Measurements from ENCODE around the gene PEAR1. TPM values are rescaled to one million over a fixed set of nuclear protein-coding genes. Genes with fewer than 3 reads are reported as not detected.

Gene PEAR1
- total RNA-seq, 1 experiment from 2014 or later = 11.9 TPM

- H3K9me2 ChIP-seq (replicated peaks; ENCODE audit: low read length) = no peaks in the 10 kb centered on the region
- no peak overlapping the region for H3K9ac ChIP-seq (ENCODE audit: low read length)
- TF ChIP-seq EZH2 (IDR thresholded peaks at IDR 0.05; ENCODE audit: low read length, unreplicated experiment) (no peak), CTCF (conservative IDR thresholded peaks at IDR 0.05; ENCODE audit: low read depth, low read length) (peak; percentile 91)
- H4K20me1 ChIP-seq (ENCODE audit: low read length) = no peaks in the 10 kb centered on the region
- H3K27ac ChIP-seq (ENCODE audit: low read length) = no peak overlapping the region
- no TSS peak for BruUV-seq (replicated peaks)
- DNase-seq = peak; percentile 95
- H3K4me2 ChIP-seq (ENCODE audit: low read length) = peak overlapping the region; percentile 75
- CTCF ChIA-PET = interaction anchor here (0.6 to 3.5 kb wide), 5 partner anchors 35 to 183 kb away, joined by 3 to 43 read pairs (median 5); no protein-coding TSS in a partner anchor
- H3K9me3 ChIP-seq (ENCODE audit: low read length) = no peaks in the 10 kb centered on the region
- H3K27me3 ChIP-seq (ENCODE audit: low read length) = no peaks in the 10 kb centered on the region
- intact Hi-C loops (cut with micrococcal nuclease) = loop anchor here (1.0 kb wide), 1 partner anchor 35 kb away; no protein-coding TSS in a partner anchor
- H2AFZ ChIP-seq (ENCODE audit: low read length) = peak overlapping the region; percentile 83
- peaks cover 7% of the 10 kb centered on the region for H3F3A ChIP-seq (ENCODE audit: low read length, unreplicated experiment)
- ATAC-seq = peak; percentile 71
- peak overlapping the region; percentile 54 for H3K4me3 ChIP-seq (ENCODE audit: low read length)
- H3K36me3 ChIP-seq (ENCODE audit: low read depth, low read length) = no peaks in the 10 kb centered on the region
- H3K4me1 ChIP-seq (ENCODE audit: insufficient read depth, low read length) = peaks cover 19% of the 10 kb centered on the region
- POLR2A ChIA-PET (ENCODE audit: unreplicated experiment) = no interaction called here
- no peaks in the 10 kb centered on the region for H3K79me2 ChIP-seq (ENCODE audit: low read length)
Measured at GRCh38 chr1:156892190-156893047, 1.1 kb upstream of the PEAR1 start.

- Histone ChIP-seq H2AFZ (ENCODE audit: low read length) (no peak overlapping the region), H3K4me2 (ENCODE audit: low read length) (no peak overlapping the region), H3K36me3 (ENCODE audit: low read depth, low read length) (no peaks in the 10 kb centered on the region), H3K9me3 (ENCODE audit: low read length) (no peaks in the 10 kb centered on the region), H3K4me3 (ENCODE audit: low read length) (no peak overlapping the region), H4K20me1 (ENCODE audit: low read length) (no peaks in the 10 kb centered on the region), H3K9ac (ENCODE audit: low read length) (no peak overlapping the region), H3K4me1 (ENCODE audit: insufficient read depth, low read length) (peaks cover 34% of the 10 kb centered on the region), H3F3A (ENCODE audit: low read length, unreplicated experiment) (peaks cover 10% of the 10 kb centered on the region), H3K27me3 (ENCODE audit: low read length) (no peaks in the 10 kb centered on the region), H3K79me2 (ENCODE audit: low read length) (no peaks in the 10 kb centered on the region), H3K9me2 (replicated peaks; ENCODE audit: low read length) (no peaks in the 10 kb centered on the region), H3K27ac (ENCODE audit: low read length) (no peak overlapping the region)
- ChIA-PET POLR2A (ENCODE audit: unreplicated experiment) (no interaction called here), CTCF (no interaction called here)
- intact Hi-C loops (cut with micrococcal nuclease) = no loop called here
- BruUV-seq (replicated peaks) = no TSS peak
- TF ChIP-seq EZH2phosphoT487 (IDR thresholded peaks at IDR 0.05; ENCODE audit: borderline replicate concordance, low read length) (no peak), CTCF (conservative IDR thresholded peaks at IDR 0.05; ENCODE audit: low read depth, low read length) (no peak), EZH2 (IDR thresholded peaks at IDR 0.05; ENCODE audit: low read length, unreplicated experiment) (no peak)
- no peak for DNase-seq
- ATAC-seq = no peak
Measured at GRCh38 chr1:156894001-156894400, 483 bp downstream of the PEAR1 start.
